ENCODE data around the gene SOCS4.

GRCh38 chr14:55038708-55039107, 11.7 kb downstream of the SOCS4 start:
- TF ChIP-seq CTCF (IDR thresholded peaks at IDR 0.05) (no peak), POLR2AphosphoS5 (IDR thresholded peaks at IDR 0.05) (peak in 1 of 3 donors; percentile 26), POLR2A (IDR thresholded peaks at IDR 0.05) (no peak), EP300 (IDR thresholded peaks at IDR 0.05) (no peak)

Data from stomach (tissue), 4 donors.